Measurements from ENCODE around the gene PSMD3.

Gene PSMD3

GRCh38 chr17:40024901-40025300, 44.3 kb downstream of the PSMD3 start:
- DNase-seq: no peak

GRCh38 chr17:40025559-40025958, 45.0 kb downstream of the PSMD3 start:
- no peak for DNase-seq

GRCh38 chr17:40025991-40026815, 45.6 kb downstream of the PSMD3 start:
- DNase-seq: peak; percentile 39

GRCh38 chr17:40026816-40027613, 46.4 kb downstream of the PSMD3 start:
- peak; percentile 76 for DNase-seq

- DNase-seq: no peak
Observed at GRCh38 chr17:40027614-40028012, 47.0 kb downstream of the PSMD3 start.

GRCh38 chr17:40028595-40028994, 48.0 kb downstream of the PSMD3 start:
- no peak for DNase-seq

- no peak for DNase-seq
Observed at GRCh38 chr17:40031706-40032105, 51.1 kb downstream of the PSMD3 start.

GRCh38 chr17:40032322-40033320, 52.0 kb downstream of the PSMD3 start:
- no peak for DNase-seq

GRCh38 chr17:40033339-40033738, 52.7 kb downstream of the PSMD3 start:
- no peak for DNase-seq

GRCh38 chr17:40034426-40035161, 54.0 kb downstream of the PSMD3 start:
- DNase-seq: no peak

- no peak for DNase-seq
Observed at GRCh38 chr17:40035162-40035559, 54.6 kb downstream of the PSMD3 start.

- no peak for DNase-seq
Observed at GRCh38 chr17:40038882-40039513, 58.4 kb downstream of the PSMD3 start.

GRCh38 chr17:40041196-40041595, 60.6 kb downstream of the PSMD3 start:
- DNase-seq: no peak

Data from CD4-positive, alpha-beta T cell treated with Interleukin-21 for 1 hour (primary cell).